WTC11 (cell line): ENCODE data around the gene MAP3K5. TPM values are rescaled to one million over a fixed set of nuclear protein-coding genes. Genes with fewer than 3 reads are reported as not detected.
A peak's percentile ranks its signal among the peaks of the same experiment; 100 is the strongest.

Experiments used
- ATAC-seq: fragments of 200-7000 bp; cut with Tn5 transposase; 2 replicates; pipeline ENCODE4 v1.10.0; 2021; ENCODE audit warnings: mild to moderate bottlenecking, moderate library complexity
- CTCF ChIA-PET: fragments of 300-600 bp; sonication (Branson Sonifier 250); formaldehyde crosslinking; loops from one replicate; lab custom pipeline; 2021; ENCODE audit warnings: antibody characterized with exemption; lab: Charles Lee
- POLR2A ChIA-PET: fragments of 350-600 bp; sonication (Branson Sonifier 250); formaldehyde crosslinking; loops from one replicate; lab custom pipeline; 2021; ENCODE audit warnings: antibody characterized with exemption; lab: Charles Lee
- DNase-seq: peaks from one replicate; pipeline ENCODE4 v3.0.0; 2021; ENCODE audit warnings: low spot score
- H3K27ac Mint-ChIP-seq: 2 replicates; pipeline ENCODE4 v1.8.0; 2021; ENCODE audit warnings: mixed read lengths
- H3K27me3 Mint-ChIP-seq: 2 replicates; pipeline ENCODE4 v1.8.0; 2021; ENCODE audit warnings: low read depth, mild to moderate bottlenecking, moderate library complexity, mixed read lengths
- H3K36me3 Mint-ChIP-seq: 2 replicates; pipeline ENCODE4 v1.8.0; 2021; ENCODE audit warnings: mixed read lengths
- H3K4me1 Mint-ChIP-seq: 2 replicates; pipeline ENCODE4 v1.8.0; 2022; ENCODE audit warnings: mixed read lengths
- H3K4me3 Mint-ChIP-seq: 2 replicates; pipeline ENCODE4 v1.8.0; 2021; ENCODE audit warnings: mild to moderate bottlenecking, moderate library complexity, mixed read lengths
- H3K9me3 Mint-ChIP-seq: 2 replicates; pipeline ENCODE4 v1.8.0; 2021; ENCODE audit warnings: mixed read lengths
- ATF1 ChIP-seq: sonication (generic); formaldehyde crosslinking; IDR thresholded peaks from 2 replicates; pipeline ENCODE4 v1.8.1; 2023; ENCODE audit warnings: mild to moderate bottlenecking, moderate library complexity, missing genetic modification reagents
- ELF4 ChIP-seq: sonication (generic); formaldehyde crosslinking; IDR thresholded peaks from 2 replicates; pipeline ENCODE4 v1.8.1; 2022; ENCODE audit warnings: low read depth, mild to moderate bottlenecking, moderate library complexity, missing genetic modification reagents
- GRHL2 ChIP-seq: fragments of 250-450 bp; sonication (Bioruptor Pico); IDR thresholded peaks from 2 replicates; pipeline ENCODE4 v1.8.0; 2022; ENCODE audit warnings: mild to moderate bottlenecking, moderate library complexity; ENCODE audit not compliant: insufficient replicate concordance, severe bottlenecking
- JAZF1 ChIP-seq: fragments of 250-450 bp; sonication (Bioruptor Pico); IDR thresholded peaks from 2 replicates; pipeline ENCODE4 v1.9.0; 2021; ENCODE audit warnings: moderate library complexity, mild to moderate bottlenecking, inconsistent platforms
- JUN ChIP-seq: sonication (generic); formaldehyde crosslinking; IDR thresholded peaks from 2 replicates; pipeline ENCODE4 v1.8.0; 2023; ENCODE audit warnings: mild to moderate bottlenecking, missing genetic modification reagents
- MXD4 ChIP-seq: fragments of 250-450 bp; sonication (Bioruptor Pico); IDR thresholded peaks from 2 replicates; pipeline ENCODE4 v1.8.0; 2021; ENCODE audit warnings: mild to moderate bottlenecking, moderate library complexity, borderline replicate concordance
- NFYB ChIP-seq: sonication (generic); formaldehyde crosslinking; conservative IDR thresholded peaks from 2 replicates; pipeline ENCODE4 v1.8.0; 2022; ENCODE audit warnings: low read depth, missing genetic modification reagents
- PRRX2 ChIP-seq: fragments of 250-450 bp; sonication (Bioruptor Pico); IDR thresholded peaks from 2 replicates; pipeline ENCODE4 v1.8.0; 2021; ENCODE audit warnings: mild to moderate bottlenecking
- ZNF263 ChIP-seq: sonication (generic); formaldehyde crosslinking; IDR thresholded peaks from 2 replicates; pipeline ENCODE4 v1.8.1; 2022; ENCODE audit warnings: low read depth, mild to moderate bottlenecking, moderate library complexity, missing genetic modification reagents
- total RNA-seq: library from RNA; stranded (reverse); gene quantifications from 3 replicates; pipeline ENCODE4 v1.2.3, GENCODE V29; 2021
- TF ChIP-seq, protein P1 (sequence below): sonication (generic); formaldehyde crosslinking; conservative IDR thresholded peaks from 2 replicates; pipeline ENCODE4 v1.8.1; 2022; ENCODE audit warnings: mild to moderate bottlenecking, missing genetic modification reagents
- TF ChIP-seq, protein P2 (sequence below): sonication (generic); formaldehyde crosslinking; IDR thresholded peaks from 2 replicates; pipeline ENCODE4 v1.8.0; 2022; ENCODE audit warnings: missing genetic modification reagents
- TF ChIP-seq, protein P3 (sequence below): fragments of 250-450 bp; sonication (Bioruptor Pico); IDR thresholded peaks from 2 replicates; pipeline ENCODE4 v2.1.2; 2022; ENCODE audit warnings: mild to moderate bottlenecking, moderate library complexity
- TF ChIP-seq, protein P4 (sequence below): sonication (generic); formaldehyde crosslinking; IDR thresholded peaks from 2 replicates; pipeline ENCODE4 v1.8.1; 2023; ENCODE audit warnings: mild to moderate bottlenecking, missing genetic modification reagents, moderate library complexity
- TF ChIP-seq, protein P5 (sequence below): sonication (generic); formaldehyde crosslinking; IDR thresholded peaks from 2 replicates; pipeline ENCODE4 v1.8.1; 2023; ENCODE audit warnings: mild to moderate bottlenecking, missing genetic modification reagents, moderate library complexity
- TF ChIP-seq, protein P6 (sequence below): sonication (generic); formaldehyde crosslinking; IDR thresholded peaks from 2 replicates; pipeline ENCODE4 v1.8.0; 2022; ENCODE audit warnings: mild to moderate bottlenecking, missing genetic modification reagents
- TF ChIP-seq, protein P7 (sequence below): sonication (generic); formaldehyde crosslinking; IDR thresholded peaks from 2 replicates; pipeline ENCODE4 v1.8.0; 2023; ENCODE audit warnings: mild to moderate bottlenecking, missing genetic modification reagents
- TF ChIP-seq, protein P8 (sequence below): sonication (generic); formaldehyde crosslinking; IDR thresholded peaks from 2 replicates; pipeline ENCODE4 v1.8.1; 2022; ENCODE audit warnings: low read depth, mild to moderate bottlenecking, moderate library complexity, missing genetic modification reagents, borderline replicate concordance
- TF ChIP-seq, protein P9 (sequence below): sonication (generic); formaldehyde crosslinking; IDR thresholded peaks from 2 replicates; pipeline ENCODE4 v1.8.0; 2023; ENCODE audit warnings: missing genetic modification reagents
- TF ChIP-seq, protein P10 (sequence below): sonication (generic); formaldehyde crosslinking; IDR thresholded peaks from 2 replicates; pipeline ENCODE4 v1.8.1; 2022; ENCODE audit warnings: low read depth, missing genetic modification reagents, borderline replicate concordance

Gene MAP3K5
- total RNA-seq, 1 experiment from 2014 or later = 1.6 TPM

DNA sequence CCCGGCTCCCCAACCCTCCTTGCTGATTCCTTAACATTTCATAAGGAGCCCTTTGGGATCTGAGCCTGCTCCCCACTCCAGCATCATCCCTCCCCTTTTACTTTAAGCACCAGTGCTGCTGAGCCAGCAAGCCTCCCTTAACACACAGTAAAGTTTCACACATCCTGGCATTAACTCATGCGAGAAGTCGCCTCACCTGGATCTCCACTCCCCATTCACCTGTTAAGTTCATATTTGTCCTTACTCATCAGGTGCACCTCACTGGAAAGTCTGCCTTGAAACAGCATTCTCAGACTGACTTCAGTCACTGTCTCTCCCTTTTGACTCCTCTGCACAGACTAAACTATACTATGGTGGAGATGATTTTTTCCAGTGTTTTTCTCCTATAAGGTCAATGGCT lies 194.2 kb downstream of the MAP3K5 start:
- DNase-seq (no peak), ATAC-seq (no peak)
- H3K27me3 Mint-ChIP-seq = no peaks in the 10 kb centered on the region
- H3K9me3 Mint-ChIP-seq = no peaks in the 10 kb centered on the region
- H3K27ac Mint-ChIP-seq = no peak overlapping the region
- peaks cover 18% of the 10 kb centered on the region for H3K4me1 Mint-ChIP-seq
- no peak overlapping the region for H3K4me3 Mint-ChIP-seq
- H3K36me3 Mint-ChIP-seq = no peaks in the 10 kb centered on the region
- POLR2A ChIA-PET = no interaction called here
- CTCF ChIA-PET = interaction anchor here (1.5 kb wide), 1 partner anchor 10 kb away, joined by 4 read pairs; no protein-coding TSS in a partner anchor
- TF ChIP-seq, protein P1, sequence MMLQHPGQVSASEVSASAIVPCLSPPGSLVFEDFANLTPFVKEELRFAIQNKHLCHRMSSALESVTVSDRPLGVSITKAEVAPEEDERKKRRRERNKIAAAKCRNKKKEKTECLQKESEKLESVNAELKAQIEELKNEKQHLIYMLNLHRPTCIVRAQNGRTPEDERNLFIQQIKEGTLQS (CRISPR knock-in tag) = no peak
- TF ChIP-seq, protein P2, sequence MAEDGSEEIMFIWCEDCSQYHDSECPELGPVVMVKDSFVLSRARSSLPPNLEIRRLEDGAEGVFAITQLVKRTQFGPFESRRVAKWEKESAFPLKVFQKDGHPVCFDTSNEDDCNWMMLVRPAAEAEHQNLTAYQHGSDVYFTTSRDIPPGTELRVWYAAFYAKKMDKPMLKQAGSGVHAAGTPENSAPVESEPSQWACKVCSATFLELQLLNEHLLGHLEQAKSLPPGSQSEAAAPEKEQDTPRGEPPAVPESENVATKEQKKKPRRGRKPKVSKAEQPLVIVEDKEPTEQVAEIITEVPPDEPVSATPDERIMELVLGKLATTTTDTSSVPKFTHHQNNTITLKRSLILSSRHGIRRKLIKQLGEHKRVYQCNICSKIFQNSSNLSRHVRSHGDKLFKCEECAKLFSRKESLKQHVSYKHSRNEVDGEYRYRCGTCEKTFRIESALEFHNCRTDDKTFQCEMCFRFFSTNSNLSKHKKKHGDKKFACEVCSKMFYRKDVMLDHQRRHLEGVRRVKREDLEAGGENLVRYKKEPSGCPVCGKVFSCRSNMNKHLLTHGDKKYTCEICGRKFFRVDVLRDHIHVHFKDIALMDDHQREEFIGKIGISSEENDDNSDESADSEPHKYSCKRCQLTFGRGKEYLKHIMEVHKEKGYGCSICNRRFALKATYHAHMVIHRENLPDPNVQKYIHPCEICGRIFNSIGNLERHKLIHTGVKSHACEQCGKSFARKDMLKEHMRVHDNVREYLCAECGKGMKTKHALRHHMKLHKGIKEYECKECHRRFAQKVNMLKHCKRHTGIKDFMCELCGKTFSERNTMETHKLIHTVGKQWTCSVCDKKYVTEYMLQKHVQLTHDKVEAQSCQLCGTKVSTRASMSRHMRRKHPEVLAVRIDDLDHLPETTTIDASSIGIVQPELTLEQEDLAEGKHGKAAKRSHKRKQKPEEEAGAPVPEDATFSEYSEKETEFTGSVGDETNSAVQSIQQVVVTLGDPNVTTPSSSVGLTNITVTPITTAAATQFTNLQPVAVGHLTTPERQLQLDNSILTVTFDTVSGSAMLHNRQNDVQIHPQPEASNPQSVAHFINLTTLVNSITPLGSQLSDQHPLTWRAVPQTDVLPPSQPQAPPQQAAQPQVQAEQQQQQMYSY (CRISPR knock-in tag) = no peak
- TF ChIP-seq JAZF1 (CRISPR knock-in tag) (no peak), ZNF263 (CRISPR knock-in tag) (no peak), NFYB (no peak), MXD4 (CRISPR knock-in tag) (no peak)
- TF ChIP-seq, protein P3, sequence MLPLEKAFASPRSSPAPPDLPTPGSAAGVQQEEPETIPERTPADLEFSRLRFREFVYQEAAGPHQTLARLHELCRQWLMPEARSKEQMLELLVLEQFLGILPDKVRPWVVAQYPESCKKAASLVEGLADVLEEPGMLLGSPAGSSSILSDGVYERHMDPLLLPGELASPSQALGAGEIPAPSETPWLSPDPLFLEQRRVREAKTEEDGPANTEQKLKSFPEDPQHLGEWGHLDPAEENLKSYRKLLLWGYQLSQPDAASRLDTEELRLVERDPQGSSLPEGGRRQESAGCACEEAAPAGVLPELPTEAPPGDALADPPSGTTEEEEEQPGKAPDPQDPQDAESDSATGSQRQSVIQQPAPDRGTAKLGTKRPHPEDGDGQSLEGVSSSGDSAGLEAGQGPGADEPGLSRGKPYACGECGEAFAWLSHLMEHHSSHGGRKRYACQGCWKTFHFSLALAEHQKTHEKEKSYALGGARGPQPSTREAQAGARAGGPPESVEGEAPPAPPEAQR (CRISPR knock-in tag) = no peak
- TF ChIP-seq, protein P4, sequence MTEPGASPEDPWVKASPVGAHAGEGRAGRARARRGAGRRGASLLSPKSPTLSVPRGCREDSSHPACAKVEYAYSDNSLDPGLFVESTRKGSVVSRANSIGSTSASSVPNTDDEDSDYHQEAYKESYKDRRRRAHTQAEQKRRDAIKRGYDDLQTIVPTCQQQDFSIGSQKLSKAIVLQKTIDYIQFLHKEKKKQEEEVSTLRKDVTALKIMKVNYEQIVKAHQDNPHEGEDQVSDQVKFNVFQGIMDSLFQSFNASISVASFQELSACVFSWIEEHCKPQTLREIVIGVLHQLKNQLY (CRISPR knock-in tag) = no peak
- TF ChIP-seq, protein P5, sequence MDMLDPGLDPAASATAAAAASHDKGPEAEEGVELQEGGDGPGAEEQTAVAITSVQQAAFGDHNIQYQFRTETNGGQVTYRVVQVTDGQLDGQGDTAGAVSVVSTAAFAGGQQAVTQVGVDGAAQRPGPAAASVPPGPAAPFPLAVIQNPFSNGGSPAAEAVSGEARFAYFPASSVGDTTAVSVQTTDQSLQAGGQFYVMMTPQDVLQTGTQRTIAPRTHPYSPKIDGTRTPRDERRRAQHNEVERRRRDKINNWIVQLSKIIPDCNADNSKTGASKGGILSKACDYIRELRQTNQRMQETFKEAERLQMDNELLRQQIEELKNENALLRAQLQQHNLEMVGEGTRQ = no peak

DNA sequence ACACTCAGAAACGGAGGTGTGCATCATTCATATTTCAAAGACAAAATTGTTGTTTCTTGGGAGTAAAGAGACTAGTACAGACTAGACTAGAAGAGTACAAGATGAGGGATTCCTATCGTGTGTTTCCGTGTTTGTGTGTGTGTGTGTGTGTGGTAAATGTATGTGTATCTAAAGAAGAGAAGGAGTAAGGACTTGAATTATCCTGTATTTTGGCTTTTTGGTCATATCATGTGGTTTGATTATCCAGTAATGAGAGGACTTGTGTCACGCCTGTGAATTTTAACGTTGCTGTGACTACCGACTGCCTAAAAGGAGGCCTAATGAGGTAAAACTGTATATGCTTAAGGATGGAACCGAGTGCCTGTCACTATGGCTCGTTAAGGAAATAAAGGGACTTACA lies 197.6 kb downstream of the MAP3K5 start:
- CTCF ChIA-PET = interaction anchor here (0.8 to 1.8 kb wide), 3 partner anchors 44 to 198 kb away, joined by 3 to 6 read pairs (median 5); partner anchors contain the start of genes MAP3K5 and MAP7
- H3K4me3 Mint-ChIP-seq = no peak overlapping the region
- peaks cover 10% of the 10 kb centered on the region for H3K9me3 Mint-ChIP-seq
- H3K36me3 Mint-ChIP-seq = peaks cover 15% of the 10 kb centered on the region
- ATAC-seq (no peak), DNase-seq (no peak)
- H3K27ac Mint-ChIP-seq = peak overlapping the region; percentile 13; the same call in 1 of the 2 replicates
- POLR2A ChIA-PET = no interaction called here
- peaks cover 47% of the 10 kb centered on the region for H3K4me1 Mint-ChIP-seq
- peaks cover 4% of the 10 kb centered on the region; the same call in 1 of the 2 replicates for H3K27me3 Mint-ChIP-seq
- TF ChIP-seq, protein P6, sequence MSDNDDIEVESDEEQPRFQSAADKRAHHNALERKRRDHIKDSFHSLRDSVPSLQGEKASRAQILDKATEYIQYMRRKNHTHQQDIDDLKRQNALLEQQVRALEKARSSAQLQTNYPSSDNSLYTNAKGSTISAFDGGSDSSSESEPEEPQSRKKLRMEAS (CRISPR knock-in tag) = no peak
- TF ChIP-seq ATF1 (CRISPR knock-in tag) (no peak), PRRX2 (CRISPR knock-in tag) (no peak), JUN (CRISPR knock-in tag) (no peak), GRHL2 (no peak), ELF4 (CRISPR knock-in tag) (no peak)
- TF ChIP-seq, protein P7, sequence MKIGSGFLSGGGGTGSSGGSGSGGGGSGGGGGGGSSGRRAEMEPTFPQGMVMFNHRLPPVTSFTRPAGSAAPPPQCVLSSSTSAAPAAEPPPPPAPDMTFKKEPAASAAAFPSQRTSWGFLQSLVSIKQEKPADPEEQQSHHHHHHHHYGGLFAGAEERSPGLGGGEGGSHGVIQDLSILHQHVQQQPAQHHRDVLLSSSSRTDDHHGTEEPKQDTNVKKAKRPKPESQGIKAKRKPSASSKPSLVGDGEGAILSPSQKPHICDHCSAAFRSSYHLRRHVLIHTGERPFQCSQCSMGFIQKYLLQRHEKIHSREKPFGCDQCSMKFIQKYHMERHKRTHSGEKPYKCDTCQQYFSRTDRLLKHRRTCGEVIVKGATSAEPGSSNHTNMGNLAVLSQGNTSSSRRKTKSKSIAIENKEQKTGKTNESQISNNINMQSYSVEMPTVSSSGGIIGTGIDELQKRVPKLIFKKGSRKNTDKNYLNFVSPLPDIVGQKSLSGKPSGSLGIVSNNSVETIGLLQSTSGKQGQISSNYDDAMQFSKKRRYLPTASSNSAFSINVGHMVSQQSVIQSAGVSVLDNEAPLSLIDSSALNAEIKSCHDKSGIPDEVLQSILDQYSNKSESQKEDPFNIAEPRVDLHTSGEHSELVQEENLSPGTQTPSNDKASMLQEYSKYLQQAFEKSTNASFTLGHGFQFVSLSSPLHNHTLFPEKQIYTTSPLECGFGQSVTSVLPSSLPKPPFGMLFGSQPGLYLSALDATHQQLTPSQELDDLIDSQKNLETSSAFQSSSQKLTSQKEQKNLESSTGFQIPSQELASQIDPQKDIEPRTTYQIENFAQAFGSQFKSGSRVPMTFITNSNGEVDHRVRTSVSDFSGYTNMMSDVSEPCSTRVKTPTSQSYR (CRISPR knock-in tag) = no peak
- TF ChIP-seq, protein P8, sequence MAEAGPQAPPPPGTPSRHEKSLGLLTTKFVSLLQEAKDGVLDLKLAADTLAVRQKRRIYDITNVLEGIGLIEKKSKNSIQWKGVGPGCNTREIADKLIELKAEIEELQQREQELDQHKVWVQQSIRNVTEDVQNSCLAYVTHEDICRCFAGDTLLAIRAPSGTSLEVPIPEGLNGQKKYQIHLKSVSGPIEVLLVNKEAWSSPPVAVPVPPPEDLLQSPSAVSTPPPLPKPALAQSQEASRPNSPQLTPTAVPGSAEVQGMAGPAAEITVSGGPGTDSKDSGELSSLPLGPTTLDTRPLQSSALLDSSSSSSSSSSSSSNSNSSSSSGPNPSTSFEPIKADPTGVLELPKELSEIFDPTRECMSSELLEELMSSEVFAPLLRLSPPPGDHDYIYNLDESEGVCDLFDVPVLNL (CRISPR knock-in tag) = no peak
- TF ChIP-seq, protein P9, sequence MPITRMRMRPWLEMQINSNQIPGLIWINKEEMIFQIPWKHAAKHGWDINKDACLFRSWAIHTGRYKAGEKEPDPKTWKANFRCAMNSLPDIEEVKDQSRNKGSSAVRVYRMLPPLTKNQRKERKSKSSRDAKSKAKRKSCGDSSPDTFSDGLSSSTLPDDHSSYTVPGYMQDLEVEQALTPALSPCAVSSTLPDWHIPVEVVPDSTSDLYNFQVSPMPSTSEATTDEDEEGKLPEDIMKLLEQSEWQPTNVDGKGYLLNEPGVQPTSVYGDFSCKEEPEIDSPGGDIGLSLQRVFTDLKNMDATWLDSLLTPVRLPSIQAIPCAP = no peak
- TF ChIP-seq, protein P10, sequence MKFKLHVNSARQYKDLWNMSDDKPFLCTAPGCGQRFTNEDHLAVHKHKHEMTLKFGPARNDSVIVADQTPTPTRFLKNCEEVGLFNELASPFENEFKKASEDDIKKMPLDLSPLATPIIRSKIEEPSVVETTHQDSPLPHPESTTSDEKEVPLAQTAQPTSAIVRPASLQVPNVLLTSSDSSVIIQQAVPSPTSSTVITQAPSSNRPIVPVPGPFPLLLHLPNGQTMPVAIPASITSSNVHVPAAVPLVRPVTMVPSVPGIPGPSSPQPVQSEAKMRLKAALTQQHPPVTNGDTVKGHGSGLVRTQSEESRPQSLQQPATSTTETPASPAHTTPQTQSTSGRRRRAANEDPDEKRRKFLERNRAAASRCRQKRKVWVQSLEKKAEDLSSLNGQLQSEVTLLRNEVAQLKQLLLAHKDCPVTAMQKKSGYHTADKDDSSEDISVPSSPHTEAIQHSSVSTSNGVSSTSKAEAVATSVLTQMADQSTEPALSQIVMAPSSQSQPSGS (CRISPR knock-in tag) = no peak
